Measurements from ENCODE around the gene TRIM49D2.
"Not testable (repeated sequence)": the region's sequence is repeated elsewhere in the genome, so short reads cannot be mapped to it uniquely, and the experiment has no call there.

The TRIM49D2 gene

GRCh38 chr11:89923764-89924163, at the start of gene TRIM49D2:
TSS of gene TRIM49D2 (plus strand) at chr11:89924064. CDS start at chr11:89926762, 2,698 bp downstream.
- not testable (repeated sequence) for DNase-seq (ENCODE audit: low read depth in 1 of 2, low spot score in 1 of 2)

- DNase-seq (ENCODE audit: low read depth in 1 of 2, low spot score in 1 of 2) = not testable (repeated sequence)
Observed at GRCh38 chr11:89877511-89877910, 46.4 kb upstream of the TRIM49D2 start.

- not testable (repeated sequence) for DNase-seq (ENCODE audit: low read depth in 1 of 2, low spot score in 1 of 2)
Observed at GRCh38 chr11:89893245-89893644, 30.6 kb upstream of the TRIM49D2 start.

- DNase-seq (ENCODE audit: low read depth in 1 of 2, low spot score in 1 of 2) = not testable (repeated sequence)
Observed at GRCh38 chr11:89900809-89901208, 23.1 kb upstream of the TRIM49D2 start.

GRCh38 chr11:89922195-89922660, 1.6 kb upstream of the TRIM49D2 start, which contains the start of gene TRIM49D1:
TSS of gene TRIM49D1 (minus strand) at chr11:89922245. CDS start at chr11:89917710, 4,535 bp downstream.
- DNase-seq (ENCODE audit: low read depth in 1 of 2, low spot score in 1 of 2) = no peak

- not testable (repeated sequence) for DNase-seq (ENCODE audit: low read depth in 1 of 2, low spot score in 1 of 2)
Observed at GRCh38 chr11:89960833-89961232, 37.0 kb downstream of the TRIM49D2 start.

GRCh38 chr11:89965737-89966136, 41.9 kb downstream of the TRIM49D2 start, which contains the start of gene TRIM64:
TSS of gene TRIM64 (plus strand) at chr11:89966037. CDS start at chr11:89968504, 2,467 bp downstream.
- DNase-seq (ENCODE audit: low read depth in 1 of 2, low spot score in 1 of 2) = not testable (repeated sequence)

All from stimulated activated CD4-positive, alpha-beta T cell treated with anti-CD3 and anti-CD28 coated beads, Interleukin-15, amount 100 ng/mL, for 1 hour (primary cell).